Limb (tissue), 2 donors: ENCODE measurements around the gene PCMT1.
"Not testable (repeated sequence)": the region's sequence is repeated elsewhere in the genome, so short reads cannot be mapped to it uniquely, and the experiment has no call there.

Experiments
- DNase-seq, 2 donors: peaks; one replicate each; pipeline ENCODE4 v3.0.0-alpha.2; 2016; ENCODE audit errors: extremely low spot score in 2 of 2

PCMT1 gene

DNA sequence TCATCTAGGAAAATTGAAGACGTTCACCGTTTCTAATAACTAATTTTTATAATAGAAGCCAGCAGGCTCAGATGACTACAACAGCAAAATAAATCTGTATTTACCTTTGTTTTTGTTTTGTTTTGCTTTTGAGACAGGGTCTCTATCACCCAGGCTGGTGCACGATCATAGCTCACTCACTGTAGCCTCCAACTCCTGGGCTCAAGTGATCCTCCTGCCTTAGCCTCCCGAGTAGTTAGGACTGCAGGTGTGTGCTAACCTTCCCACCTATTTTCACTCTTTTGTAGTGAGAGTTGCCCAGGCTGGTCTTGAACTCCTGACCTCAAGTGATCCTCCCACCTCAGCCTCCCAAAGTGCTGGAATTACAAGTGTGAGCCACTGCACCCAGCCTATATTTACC, 104.5 kb downstream of the PCMT1 start:
- not testable (repeated sequence) for DNase-seq

DNA sequence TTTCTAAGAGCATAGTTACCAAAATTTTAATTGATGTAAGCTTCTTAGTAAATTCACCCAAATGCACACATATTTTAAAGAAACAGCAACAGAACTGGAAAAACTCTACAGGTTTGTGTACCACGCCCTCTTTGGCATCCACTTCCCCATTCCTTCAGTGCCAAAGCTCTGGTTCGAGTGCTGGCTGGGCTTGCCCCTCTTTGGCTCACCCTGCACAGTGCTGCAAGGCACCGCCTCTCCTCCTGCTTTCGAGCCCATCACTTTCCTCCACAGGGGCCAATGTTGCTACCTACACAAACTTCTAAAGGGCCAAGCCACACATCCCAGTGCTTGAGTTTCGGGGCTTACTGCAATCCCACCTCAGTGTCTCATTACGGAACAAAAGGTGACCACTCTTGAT, 105.0 kb downstream of the PCMT1 start:
- DNase-seq: no peak

DNA sequence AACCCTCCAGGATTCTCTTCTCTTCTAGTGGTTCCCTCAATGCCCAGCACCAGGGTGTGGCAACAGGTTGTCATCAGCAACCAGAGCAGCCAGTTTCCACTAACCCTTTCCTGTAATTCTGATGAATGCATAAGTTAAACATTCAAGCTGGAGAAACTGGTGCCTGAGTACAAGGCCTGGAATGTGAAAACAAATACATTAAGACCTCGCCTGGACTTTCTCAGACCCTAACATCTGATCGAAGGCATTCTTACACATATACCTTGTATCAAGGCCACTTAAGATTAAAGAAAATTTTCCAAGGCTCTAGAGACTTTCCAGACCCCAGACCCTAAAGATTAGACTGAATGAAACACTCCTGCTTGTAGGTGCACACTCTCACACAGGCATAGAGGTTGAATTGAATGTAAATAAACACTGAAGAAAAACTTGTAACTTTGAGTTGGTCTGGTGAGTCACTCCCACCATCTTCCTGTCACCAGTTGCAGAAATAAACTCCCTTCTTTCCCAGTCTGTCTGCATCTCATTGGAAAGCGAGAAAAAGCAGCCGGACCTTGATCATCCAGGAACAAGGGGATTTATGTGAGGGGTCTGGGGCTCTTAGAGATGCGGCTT, 105.6 kb downstream of the PCMT1 start:
- no peak for DNase-seq

DNA sequence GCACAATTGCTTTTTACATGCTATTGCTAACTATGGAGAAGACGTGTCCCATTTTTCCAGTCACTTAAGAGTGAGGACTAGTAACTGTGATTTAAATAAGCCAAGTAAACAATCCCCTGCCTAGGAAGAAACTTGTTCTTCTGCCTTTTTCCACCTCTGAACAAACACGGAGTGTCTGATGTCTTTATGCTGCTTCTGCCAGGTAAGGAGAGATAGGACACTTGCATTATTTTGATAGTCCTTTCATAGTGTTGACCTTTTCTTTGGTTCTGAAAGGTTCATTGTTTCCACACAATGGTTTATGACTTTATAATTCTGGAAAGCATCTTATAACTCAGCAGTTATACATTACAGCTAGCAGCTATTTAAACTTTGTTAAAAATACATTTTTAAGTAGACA, 106.2 kb downstream of the PCMT1 start:
- no peak for DNase-seq

DNA sequence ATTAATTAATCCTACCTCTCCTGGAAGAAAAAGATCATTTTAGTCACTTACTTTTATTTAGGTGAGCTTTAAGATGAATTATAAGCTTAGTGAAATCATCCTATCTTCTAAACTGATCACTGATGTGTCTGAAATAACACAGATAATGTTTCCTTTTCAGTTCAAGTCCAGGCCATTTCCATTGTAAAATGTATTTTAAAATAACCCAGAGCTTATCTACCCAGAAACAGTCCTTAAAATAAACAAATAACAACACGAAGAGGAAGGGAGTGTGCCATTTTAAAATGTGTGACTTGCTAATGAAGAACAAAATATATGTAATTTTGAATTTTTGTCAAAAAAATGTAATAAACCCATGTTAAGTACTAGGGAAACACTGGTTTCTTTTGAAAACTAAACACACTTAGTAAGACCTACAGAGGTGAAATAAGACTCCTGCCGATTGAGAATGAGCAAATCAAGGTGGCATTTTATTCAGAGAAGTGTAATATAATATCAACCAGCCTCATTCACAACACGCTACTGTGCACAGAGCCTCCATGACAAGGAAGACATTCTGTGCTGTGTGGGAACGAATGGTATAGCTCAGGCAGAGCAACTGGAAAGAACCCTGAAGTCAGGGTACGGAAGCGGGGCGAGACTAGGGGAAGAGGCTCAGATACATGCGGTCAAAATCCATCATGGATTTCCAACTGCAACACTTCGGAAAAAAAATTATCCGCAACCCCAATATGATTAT, 106.9 kb downstream of the PCMT1 start:
- DNase-seq: no peak

GRCh38 chr6:149857541-149857940, 108.0 kb downstream of the PCMT1 start:
- no peak for DNase-seq

- no peak for DNase-seq
Observed at GRCh38 chr6:149859368-149859767, 109.8 kb downstream of the PCMT1 start.

DNA sequence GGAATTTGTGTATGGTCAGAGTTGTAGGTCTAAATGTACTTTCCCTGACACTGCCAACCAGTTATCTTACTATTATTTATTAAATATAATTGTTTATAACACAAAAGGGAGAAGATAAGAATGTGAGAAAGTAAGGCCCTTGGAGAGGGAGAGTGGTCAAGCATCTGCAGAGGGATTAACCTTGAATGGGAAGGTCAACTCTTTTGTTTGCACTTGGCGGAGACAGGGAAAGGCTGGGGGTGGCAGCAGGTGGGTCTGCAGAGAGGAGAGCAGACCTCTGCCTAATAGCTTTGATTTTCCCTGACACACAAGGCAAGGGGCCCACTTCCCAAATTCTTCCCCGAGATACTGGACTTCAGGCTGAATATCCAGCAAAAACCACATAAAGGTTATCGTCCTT, 110.4 kb downstream of the PCMT1 start:
- no peak for DNase-seq

DNA sequence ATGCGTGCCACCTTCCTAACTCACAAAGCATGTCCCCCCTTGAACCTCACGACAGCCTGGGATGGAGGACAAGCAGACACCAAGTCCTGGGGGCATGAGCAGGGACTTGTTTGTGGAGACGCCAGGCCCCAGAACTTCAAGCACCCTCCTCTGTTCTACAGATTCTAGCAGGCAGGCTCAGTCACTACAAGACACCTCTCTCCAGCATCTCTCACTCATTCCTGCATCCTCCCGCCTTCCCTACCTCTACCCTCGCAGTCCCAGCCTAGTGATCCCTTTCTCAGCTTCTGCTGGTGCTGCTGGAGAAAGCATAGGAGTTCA, 110.9 kb downstream of the PCMT1 start:
- DNase-seq: no peak
